ENCODE measurements around the gene SYNDIG1.

The SYNDIG1 gene

DNA sequence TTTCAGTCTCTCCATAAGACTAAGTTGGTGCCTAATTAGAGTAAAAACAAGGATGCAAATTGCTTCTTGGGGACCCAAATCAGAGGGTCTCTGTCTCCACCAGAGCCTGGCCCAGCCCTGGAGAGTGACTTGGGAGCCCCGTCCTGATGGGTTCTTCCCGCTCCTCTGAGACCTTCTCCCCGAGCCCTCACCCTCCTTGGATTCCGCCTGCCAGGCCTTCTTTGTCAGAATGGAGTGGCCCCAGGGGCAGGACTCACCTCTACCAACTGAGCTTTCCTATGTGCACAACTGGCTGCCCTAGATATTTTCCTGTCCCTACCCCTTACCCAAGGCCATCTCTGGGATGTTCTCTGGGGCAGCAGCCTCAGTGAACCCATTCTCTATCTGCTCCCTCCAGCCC, 9.7 kb downstream of the SYNDIG1 start:
- no peak for DNase-seq (ENCODE audit: low read depth)
- TF ChIP-seq, protein P1, sequence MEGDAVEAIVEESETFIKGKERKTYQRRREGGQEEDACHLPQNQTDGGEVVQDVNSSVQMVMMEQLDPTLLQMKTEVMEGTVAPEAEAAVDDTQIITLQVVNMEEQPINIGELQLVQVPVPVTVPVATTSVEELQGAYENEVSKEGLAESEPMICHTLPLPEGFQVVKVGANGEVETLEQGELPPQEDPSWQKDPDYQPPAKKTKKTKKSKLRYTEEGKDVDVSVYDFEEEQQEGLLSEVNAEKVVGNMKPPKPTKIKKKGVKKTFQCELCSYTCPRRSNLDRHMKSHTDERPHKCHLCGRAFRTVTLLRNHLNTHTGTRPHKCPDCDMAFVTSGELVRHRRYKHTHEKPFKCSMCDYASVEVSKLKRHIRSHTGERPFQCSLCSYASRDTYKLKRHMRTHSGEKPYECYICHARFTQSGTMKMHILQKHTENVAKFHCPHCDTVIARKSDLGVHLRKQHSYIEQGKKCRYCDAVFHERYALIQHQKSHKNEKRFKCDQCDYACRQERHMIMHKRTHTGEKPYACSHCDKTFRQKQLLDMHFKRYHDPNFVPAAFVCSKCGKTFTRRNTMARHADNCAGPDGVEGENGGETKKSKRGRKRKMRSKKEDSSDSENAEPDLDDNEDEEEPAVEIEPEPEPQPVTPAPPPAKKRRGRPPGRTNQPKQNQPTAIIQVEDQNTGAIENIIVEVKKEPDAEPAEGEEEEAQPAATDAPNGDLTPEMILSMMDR (IDR thresholded peaks at IDR 0.05; ENCODE audit: low read depth, low read length, missing control alignments) = no peak
- no peak overlapping the region for H3K4me3 ChIP-seq (ENCODE audit: low read depth, low read length)

DNA sequence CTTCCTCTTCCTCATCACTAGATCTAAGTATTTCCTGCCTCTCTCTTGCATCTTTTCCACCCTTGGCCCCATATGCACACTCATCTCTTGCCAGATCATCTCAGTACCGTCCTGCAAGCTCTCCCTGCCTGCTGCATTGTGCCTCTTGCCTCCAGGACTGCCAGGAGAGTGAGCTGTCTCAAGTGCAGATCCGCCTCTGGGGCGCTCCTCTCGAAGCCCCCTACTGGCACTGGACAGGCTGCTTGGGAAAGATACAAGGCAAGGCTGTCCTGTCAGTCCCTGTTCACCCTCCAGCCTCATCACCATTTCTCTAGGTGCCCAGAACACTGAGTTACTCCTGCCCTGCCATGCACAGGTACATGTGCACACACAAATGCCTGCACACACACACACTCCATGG, 10.2 kb downstream of the SYNDIG1 start:
- no peak for DNase-seq (ENCODE audit: low read depth)
- H3K4me3 ChIP-seq (ENCODE audit: low read depth, low read length) = no peak overlapping the region
- TF ChIP-seq, protein P1 (IDR thresholded peaks at IDR 0.05; ENCODE audit: low read depth, low read length, missing control alignments) = no peak

DNA sequence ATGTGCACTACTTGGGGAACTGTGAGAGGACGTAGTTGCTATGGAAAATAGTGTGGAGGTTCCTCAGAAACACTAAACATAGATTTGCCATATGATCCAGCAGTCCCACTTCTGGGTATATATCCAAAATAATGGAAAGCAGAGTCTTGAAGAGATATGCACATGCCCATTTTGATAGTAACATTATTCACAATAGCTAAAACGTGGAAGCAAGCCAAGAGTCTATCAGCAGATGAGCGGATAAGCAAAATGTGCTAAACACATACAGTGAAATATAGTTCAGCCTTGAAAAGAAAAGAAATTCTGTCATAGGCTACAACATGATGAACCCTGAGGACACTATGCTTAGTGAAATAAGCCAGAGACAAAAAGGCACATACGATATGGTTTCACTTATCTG, 11.1 kb downstream of the SYNDIG1 start:
- no peak overlapping the region for H3K4me3 ChIP-seq (ENCODE audit: low read depth, low read length)
- TF ChIP-seq, protein P1 (IDR thresholded peaks at IDR 0.05; ENCODE audit: low read depth, low read length, missing control alignments) = no peak
- DNase-seq (ENCODE audit: low read depth) = no peak

DNA sequence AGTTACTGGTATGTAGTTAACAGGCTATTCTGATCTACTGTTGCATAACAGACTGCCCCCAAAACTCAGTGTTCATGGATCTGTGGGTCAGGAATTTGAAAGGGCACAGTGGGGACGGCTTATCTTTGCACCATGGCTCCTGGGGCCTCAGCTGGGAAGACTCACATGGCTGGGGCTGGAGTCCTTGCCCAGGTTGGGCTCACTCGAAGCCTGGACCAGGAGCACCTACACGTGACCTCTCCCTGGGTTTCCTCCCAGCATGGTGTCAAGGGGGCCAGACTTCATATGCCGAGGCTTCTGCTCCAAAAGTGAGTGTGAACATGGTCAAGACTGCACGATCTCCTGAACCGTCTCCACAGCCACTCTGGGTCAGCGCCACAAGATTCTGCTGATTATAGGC, 11.7 kb downstream of the SYNDIG1 start:
- H3K4me3 ChIP-seq (ENCODE audit: low read depth, low read length) = no peak overlapping the region
- DNase-seq (ENCODE audit: low read depth) = no peak
- TF ChIP-seq, protein P1 (IDR thresholded peaks at IDR 0.05; ENCODE audit: low read depth, low read length, missing control alignments) = no peak

DNA sequence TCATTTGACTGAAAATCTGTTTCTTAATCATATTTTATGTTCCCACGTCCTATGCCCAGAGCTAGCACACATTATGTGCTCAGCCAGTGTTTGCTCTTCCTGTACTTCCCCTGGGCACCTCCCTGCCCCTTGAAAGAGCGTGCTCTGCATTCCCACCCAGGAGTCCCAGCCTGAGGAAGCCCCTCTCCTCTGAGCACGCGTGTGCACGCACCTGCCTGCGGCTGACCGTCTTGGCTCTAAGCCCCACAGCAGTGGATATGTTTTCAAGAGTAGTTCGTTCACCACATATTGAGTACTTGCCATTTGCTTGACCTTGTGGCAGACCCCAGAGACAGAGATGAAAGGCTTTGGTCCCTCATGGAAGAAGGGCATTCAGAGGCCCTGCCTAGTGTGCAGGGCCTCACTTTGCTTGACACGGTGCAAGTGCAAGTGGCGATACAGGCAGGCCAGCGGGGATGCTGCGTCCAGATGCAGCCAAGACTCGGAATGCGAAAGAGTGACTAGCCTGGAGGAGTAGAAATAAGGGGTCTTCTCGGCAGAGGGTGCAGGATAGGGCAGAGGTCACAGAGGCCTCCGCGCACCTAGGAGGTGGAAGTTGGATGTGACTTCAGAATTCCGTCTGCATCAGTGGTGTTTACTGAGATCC, 14.1 kb downstream of the SYNDIG1 start:
- DNase-seq (ENCODE audit: low read depth) = no peak
- TF ChIP-seq, protein P1 (IDR thresholded peaks at IDR 0.05; ENCODE audit: low read depth, low read length, missing control alignments) = no peak
- H3K4me3 ChIP-seq (ENCODE audit: low read depth, low read length) = no peak overlapping the region

DNA sequence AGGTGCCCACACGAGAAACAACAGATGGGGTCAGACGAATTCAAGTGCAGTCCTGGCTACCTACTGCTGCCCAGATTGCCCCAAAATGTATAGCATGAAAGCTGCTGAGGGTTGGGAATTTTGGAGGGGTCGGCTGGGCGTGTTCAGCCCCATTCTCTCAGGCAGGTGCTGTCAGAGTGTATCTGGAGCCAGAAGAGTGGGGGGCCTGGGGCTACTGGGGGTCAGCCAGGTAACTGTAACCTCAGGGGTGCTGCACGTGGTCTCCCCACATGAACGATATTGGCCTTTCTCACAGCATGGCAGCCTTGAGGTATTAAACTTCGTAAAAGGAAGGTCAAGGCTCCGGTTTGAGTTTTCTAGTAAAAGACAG, 14.6 kb downstream of the SYNDIG1 start:
- DNase-seq (ENCODE audit: low read depth) = no peak
- H3K4me3 ChIP-seq (ENCODE audit: low read depth, low read length) = no peak overlapping the region
- TF ChIP-seq, protein P1 (IDR thresholded peaks at IDR 0.05; ENCODE audit: low read depth, low read length, missing control alignments) = no peak

DNA sequence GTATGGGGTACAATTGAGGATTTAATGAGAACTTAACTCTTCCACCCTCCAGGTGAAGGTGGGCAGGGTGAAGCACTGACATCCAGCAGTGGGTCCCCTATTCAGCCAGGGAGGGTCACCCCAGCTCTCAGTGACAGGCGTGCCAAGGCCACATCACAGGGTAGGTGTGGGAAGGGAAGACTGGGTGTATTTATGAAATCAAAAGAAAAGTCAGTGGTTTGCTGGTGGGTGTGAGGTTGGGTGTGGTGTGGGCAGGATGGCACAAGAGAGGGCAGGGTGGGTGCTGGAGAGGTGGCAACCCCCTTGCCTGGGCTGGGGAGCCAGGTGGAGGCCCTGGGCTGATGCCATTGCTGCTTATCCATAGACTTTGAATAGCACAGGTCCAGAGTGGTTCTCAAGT, 16.6 kb downstream of the SYNDIG1 start:
- no peak overlapping the region for H3K4me3 ChIP-seq (ENCODE audit: low read depth, low read length)
- TF ChIP-seq, protein P1 (IDR thresholded peaks at IDR 0.05; ENCODE audit: low read depth, low read length, missing control alignments) = no peak
- no peak for DNase-seq (ENCODE audit: low read depth)
